DND-41 (cell line): ENCODE results near the gene CACTIN.

ENCODE experiments used
- ATAC-seq: fragments of 200-7000 bp; cut with Tn5 transposase; 3 replicates; pipeline ENCODE4 v1.9.1; 2021; ENCODE audit warnings: low read depth; ENCODE audit not compliant: insufficient read depth
- DNase-seq: peaks from one replicate; pipeline ENCODE4 v3.0.0-alpha.2; 2020
- H2AFZ ChIP-seq: 2 replicates; pipeline ENCODE4 v1.6.0; 2012; ENCODE audit warnings: low read depth, low read length
- H3K27ac ChIP-seq: 2 replicates; pipeline ENCODE4 v1.5.1; 2012; ENCODE audit warnings: low read length, inconsistent platforms
- H3K27me3 ChIP-seq: fragments of 200-600 bp; sonication (generic); 2 replicates; pipeline ENCODE4 v1.6.0; 2012; ENCODE audit warnings: low read length, mild to moderate bottlenecking, inconsistent platforms; ENCODE audit not compliant: insufficient read depth, poor library complexity
- H3K36me3 ChIP-seq: 2 replicates; pipeline ENCODE4 v1.5.1; 2012; ENCODE audit warnings: low read length, inconsistent platforms; ENCODE audit not compliant: insufficient read depth
- H3K4me1 ChIP-seq: 2 replicates; pipeline ENCODE4 v1.5.1; 2012; ENCODE audit warnings: mild to moderate bottlenecking, low read length; ENCODE audit not compliant: insufficient read depth
- H3K4me2 ChIP-seq: 2 replicates; pipeline ENCODE4 v1.6.0; 2012; ENCODE audit warnings: mild to moderate bottlenecking, moderate library complexity, low read length, inconsistent platforms; ENCODE audit not compliant: insufficient read depth
- H3K4me3 ChIP-seq, 2 experiments: fragments of 200-600 bp in 1 of 2; shearing (Covaris generic) in 1 of 2; 2 replicates each; pipeline ENCODE4 v1.5.1; 2012 to 2016; ENCODE audit warnings: inconsistent platforms in 2 of 2, low read length in 2 of 2, mild to moderate bottlenecking in 2 of 2, low read depth in 1 of 2, moderate library complexity in 1 of 2
- H3K79me2 ChIP-seq: 2 replicates; pipeline ENCODE4 v1.6.0; 2012; ENCODE audit warnings: low read length, inconsistent platforms; ENCODE audit not compliant: insufficient read depth
- H3K9ac ChIP-seq: 2 replicates; pipeline ENCODE4 v1.6.0; 2012; ENCODE audit warnings: low read depth, mild to moderate bottlenecking, inconsistent platforms, low read length, moderate library complexity
- H3K9me3 ChIP-seq: 2 replicates; pipeline ENCODE4 v1.5.1; 2012; ENCODE audit warnings: low read length, moderate library complexity, mild to moderate bottlenecking, inconsistent platforms; ENCODE audit not compliant: insufficient read depth, severe bottlenecking
- H4K20me1 ChIP-seq: 2 replicates; pipeline ENCODE4 v1.6.0; 2012; ENCODE audit warnings: low read length; ENCODE audit not compliant: insufficient read depth
- EZH2 ChIP-seq: IDR thresholded peaks from 3 replicates; pipeline ENCODE4 v1.6.1; 2012; ENCODE audit warnings: borderline replicate concordance, low read depth, mild to moderate bottlenecking, moderate library complexity, low read length, inconsistent platforms; ENCODE audit not compliant: severe bottlenecking
- TF ChIP-seq, protein P1 (sequence below): IDR thresholded peaks from 2 replicates; pipeline ENCODE4 v1.5.1; 2012; ENCODE audit warnings: borderline replicate concordance, low read length, moderate library complexity, mild to moderate bottlenecking; ENCODE audit not compliant: poor library complexity, severe bottlenecking; ENCODE audit errors: extremely low read depth

Gene CACTIN

DNA sequence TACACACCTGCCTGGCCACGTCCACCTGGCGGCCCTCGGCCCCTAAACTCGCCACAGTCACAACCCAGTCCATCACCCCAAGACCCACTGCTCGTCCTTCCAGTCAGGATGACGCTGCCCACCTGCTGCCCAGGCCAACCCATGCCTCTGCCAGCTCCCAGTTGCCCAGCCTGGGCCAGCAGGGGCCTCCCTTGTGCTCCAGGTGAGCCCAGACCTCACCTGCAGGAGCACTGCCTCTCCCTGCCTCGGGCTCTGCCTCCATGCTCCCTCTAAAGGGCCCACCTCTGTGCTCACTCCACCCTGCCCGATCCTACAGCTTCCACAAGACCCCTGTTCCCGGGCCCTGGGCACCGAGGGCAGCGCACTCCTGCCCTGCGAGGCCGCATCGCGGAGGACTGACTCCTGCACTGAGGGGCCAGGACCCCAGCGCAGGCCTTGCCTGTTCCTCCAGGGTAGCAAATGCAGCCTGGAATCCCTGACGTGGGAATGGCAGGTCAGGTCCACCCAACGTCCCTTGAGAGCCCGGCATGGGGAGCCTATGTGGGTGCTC lies 8.0 kb upstream of the CACTIN start:
- TF ChIP-seq EZH2 = no peak
- TF ChIP-seq, protein P1, sequence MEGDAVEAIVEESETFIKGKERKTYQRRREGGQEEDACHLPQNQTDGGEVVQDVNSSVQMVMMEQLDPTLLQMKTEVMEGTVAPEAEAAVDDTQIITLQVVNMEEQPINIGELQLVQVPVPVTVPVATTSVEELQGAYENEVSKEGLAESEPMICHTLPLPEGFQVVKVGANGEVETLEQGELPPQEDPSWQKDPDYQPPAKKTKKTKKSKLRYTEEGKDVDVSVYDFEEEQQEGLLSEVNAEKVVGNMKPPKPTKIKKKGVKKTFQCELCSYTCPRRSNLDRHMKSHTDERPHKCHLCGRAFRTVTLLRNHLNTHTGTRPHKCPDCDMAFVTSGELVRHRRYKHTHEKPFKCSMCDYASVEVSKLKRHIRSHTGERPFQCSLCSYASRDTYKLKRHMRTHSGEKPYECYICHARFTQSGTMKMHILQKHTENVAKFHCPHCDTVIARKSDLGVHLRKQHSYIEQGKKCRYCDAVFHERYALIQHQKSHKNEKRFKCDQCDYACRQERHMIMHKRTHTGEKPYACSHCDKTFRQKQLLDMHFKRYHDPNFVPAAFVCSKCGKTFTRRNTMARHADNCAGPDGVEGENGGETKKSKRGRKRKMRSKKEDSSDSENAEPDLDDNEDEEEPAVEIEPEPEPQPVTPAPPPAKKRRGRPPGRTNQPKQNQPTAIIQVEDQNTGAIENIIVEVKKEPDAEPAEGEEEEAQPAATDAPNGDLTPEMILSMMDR = no peak
- no peak overlapping the region for H3K9ac ChIP-seq
- no peak overlapping the region for H3K4me3 ChIP-seq

DNA sequence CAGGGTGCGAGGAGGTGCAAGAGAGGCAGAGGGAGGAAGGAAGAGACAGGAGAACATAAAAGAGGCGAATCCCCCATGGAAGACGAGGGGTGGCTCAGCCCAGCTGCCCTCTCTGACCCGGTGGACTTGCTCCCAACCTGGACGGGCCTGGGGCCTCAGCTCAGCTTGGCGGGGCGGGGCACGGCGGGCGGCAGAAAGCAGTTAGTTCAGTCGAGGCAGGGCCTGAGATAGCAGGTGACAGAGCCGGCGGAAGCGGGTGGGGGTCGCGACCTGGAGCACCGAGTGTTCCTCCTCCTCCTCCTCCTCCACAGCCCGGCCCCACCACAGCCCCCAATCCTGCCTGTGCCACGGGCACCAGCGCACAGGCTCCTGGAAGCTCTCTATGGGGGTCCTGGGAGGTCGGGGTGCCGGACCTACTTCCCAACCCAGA lies 7.0 kb upstream of the CACTIN start:
- Histone ChIP-seq H2AFZ (no peak overlapping the region), H3K79me2 (no peaks in the 10 kb centered on the region), H4K20me1 (peaks cover 3% of the 10 kb centered on the region; the same call in 1 of the 2 replicates), H3K9ac (no peak overlapping the region), H3K4me3 (no peak overlapping the region), H3K4me2 (no peak overlapping the region), H3K9me3 (no peaks in the 10 kb centered on the region), H3K4me1 (no peaks in the 10 kb centered on the region), H3K27ac (no peak overlapping the region), H3K27me3 (no peaks in the 10 kb centered on the region), H3K36me3 (peaks cover 27% of the 10 kb centered on the region)
- DNase-seq = no peak
- ATAC-seq = no peak
- TF ChIP-seq, protein P1 = no peak
- no peak for TF ChIP-seq EZH2

More for the DNA sequence above, 8.0 kb upstream of the CACTIN start:
- DNase-seq = no peak
- no peaks in the 10 kb centered on the region for H3K27me3 ChIP-seq
- H3K79me2 ChIP-seq = no peaks in the 10 kb centered on the region
- H3K27ac ChIP-seq = no peak overlapping the region
- H3K4me1 ChIP-seq = no peaks in the 10 kb centered on the region
- no peak overlapping the region for H3K4me2 ChIP-seq
- no peaks in the 10 kb centered on the region for H3K9me3 ChIP-seq
- peaks cover 36% of the 10 kb centered on the region for H3K36me3 ChIP-seq
- no peak for ATAC-seq
- H2AFZ ChIP-seq = no peak overlapping the region
- H4K20me1 ChIP-seq = peaks cover 3% of the 10 kb centered on the region; the same call in 1 of the 2 replicates

DNA sequence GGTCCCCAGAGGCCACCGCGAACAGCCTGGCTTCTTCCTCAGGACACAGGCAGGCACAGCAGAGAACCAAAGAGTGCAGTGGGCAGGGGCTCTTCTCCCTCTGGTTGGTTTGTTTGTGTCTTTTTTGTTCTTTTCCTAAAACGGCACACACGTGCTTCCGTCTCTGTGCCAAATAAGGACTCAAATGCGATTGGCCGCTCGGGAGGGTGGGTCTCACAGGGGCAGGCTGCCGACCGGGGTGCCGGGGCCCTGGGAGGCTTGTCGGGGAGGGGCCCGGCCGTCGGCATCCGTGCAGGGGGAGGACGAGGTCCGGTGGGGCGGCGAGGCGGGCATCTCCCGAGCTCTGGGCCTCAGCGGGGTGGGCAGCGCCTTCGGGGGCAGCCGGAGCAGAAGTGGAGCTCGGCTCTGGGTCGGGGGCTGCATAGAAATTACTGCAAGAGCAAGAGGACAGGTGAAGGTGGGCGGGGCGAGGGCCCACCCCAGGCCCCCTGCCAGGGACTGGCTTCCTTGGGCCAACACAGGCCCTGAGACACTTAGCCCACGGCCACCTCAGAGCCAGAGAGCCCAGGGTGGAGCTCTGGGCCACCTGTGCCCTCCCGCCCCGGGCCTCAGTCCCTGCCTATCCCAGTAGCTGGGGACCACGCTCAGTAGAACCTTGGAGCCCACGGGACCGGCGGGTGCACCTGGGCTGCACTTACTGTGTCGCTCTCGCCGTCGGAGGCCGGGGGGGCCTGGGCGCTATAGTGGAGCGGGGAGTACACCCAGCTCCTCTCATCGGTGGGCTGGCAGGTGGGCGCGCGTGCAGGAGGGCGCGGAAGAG lies 6.4 kb upstream of the CACTIN start:
- H3K36me3 ChIP-seq = peaks cover 22% of the 10 kb centered on the region
- no peaks in the 10 kb centered on the region for H3K27me3 ChIP-seq
- TF ChIP-seq, protein P1 = no peak
- no peak for TF ChIP-seq EZH2
- H3K4me3 ChIP-seq = no peak overlapping the region
- DNase-seq (no peak), ATAC-seq (no peak; the same call in 2 of the 3 replicates)
- H4K20me1 ChIP-seq = peaks cover 3% of the 10 kb centered on the region; the same call in 1 of the 2 replicates
- H3K9me3 ChIP-seq = no peaks in the 10 kb centered on the region
- no peaks in the 10 kb centered on the region for H3K4me1 ChIP-seq
- H2AFZ ChIP-seq = no peak overlapping the region
- H3K27ac ChIP-seq = no peak overlapping the region
- H3K4me2 ChIP-seq = no peak overlapping the region
- H3K9ac ChIP-seq = no peak overlapping the region
- H3K79me2 ChIP-seq = no peaks in the 10 kb centered on the region
